Mucosa of stomach (tissue), 1 donor: ENCODE measurements around the gene SEMA6B.
"Not testable (repeated sequence)": the region's sequence is repeated elsewhere in the genome, so short reads cannot be mapped to it uniquely, and the experiment has no call there.

Source experiments
- H3K27me3 ChIP-seq: one replicate; pipeline ENCODE4 v1.7.0; 2013; ENCODE audit warnings: mild to moderate bottlenecking, low read length; ENCODE audit not compliant: control insufficient read depth, insufficient read depth
- H3K36me3 ChIP-seq: one replicate; pipeline ENCODE4 v1.7.0; 2013; ENCODE audit warnings: low read length; ENCODE audit not compliant: control insufficient read depth, insufficient read depth
- H3K4me1 ChIP-seq: one replicate; pipeline ENCODE4 v1.7.0; 2013; ENCODE audit warnings: mild to moderate bottlenecking, low read length; ENCODE audit not compliant: control insufficient read depth, insufficient read depth
- H3K4me3 ChIP-seq: one replicate; pipeline ENCODE4 v1.7.0; 2013; ENCODE audit warnings: low read length
- H3K9ac ChIP-seq: one replicate; pipeline ENCODE4 v1.7.0; 2013; ENCODE audit warnings: mild to moderate bottlenecking, low read length, moderate library complexity
- H3K9me3 ChIP-seq: one replicate; pipeline ENCODE4 v1.7.0; 2013; ENCODE audit warnings: mild to moderate bottlenecking, low read length, moderate library complexity; ENCODE audit not compliant: control insufficient read depth
- donor health status: Pancreatic carcinoma.

The SEMA6B gene

GRCh38 chr19:4596033-4596904, 36.8 kb upstream of the SEMA6B start:
- Histone ChIP-seq H3K4me1 (no peaks in the 10 kb centered on the region), H3K27me3 (peaks cover 43% of the 10 kb centered on the region), H3K4me3 (no peak overlapping the region), H3K36me3 (no peaks in the 10 kb centered on the region), H3K9me3 (no peaks in the 10 kb centered on the region), H3K9ac (no peak overlapping the region)

GRCh38 chr19:4595158-4595557, 35.7 kb upstream of the SEMA6B start:
- not testable (repeated sequence) for H3K9ac ChIP-seq, H3K36me3 ChIP-seq, H3K9me3 ChIP-seq, H3K4me1 ChIP-seq, H3K4me3 ChIP-seq
- H3K27me3 ChIP-seq = peaks cover 46% of the 10 kb centered on the region

GRCh38 chr19:4594201-4594600, 34.7 kb upstream of the SEMA6B start:
- H3K9ac ChIP-seq = no peak overlapping the region
- no peaks in the 10 kb centered on the region for H3K9me3 ChIP-seq
- no peak overlapping the region for H3K4me3 ChIP-seq
- no peaks in the 10 kb centered on the region for H3K4me1 ChIP-seq
- H3K27me3 ChIP-seq = peaks cover 43% of the 10 kb centered on the region
- no peaks in the 10 kb centered on the region for H3K36me3 ChIP-seq

- no peaks in the 10 kb centered on the region for H3K4me1 ChIP-seq
- H3K9me3 ChIP-seq = no peaks in the 10 kb centered on the region
- no peak overlapping the region for H3K9ac ChIP-seq
- H3K4me3 ChIP-seq = no peak overlapping the region
- peaks cover 35% of the 10 kb centered on the region for H3K27me3 ChIP-seq
- no peaks in the 10 kb centered on the region for H3K36me3 ChIP-seq
These were observed 33.9 kb upstream of the SEMA6B start for GRCh38 chr19:4593409-4593851.

- H3K4me3 ChIP-seq = no peak overlapping the region
- no peaks in the 10 kb centered on the region for H3K4me1 ChIP-seq
- H3K27me3 ChIP-seq = peaks cover 33% of the 10 kb centered on the region
- H3K9me3 ChIP-seq = no peaks in the 10 kb centered on the region
- no peaks in the 10 kb centered on the region for H3K36me3 ChIP-seq
- H3K9ac ChIP-seq = no peak overlapping the region
These were observed 33.0 kb upstream of the SEMA6B start for GRCh38 chr19:4592445-4592844.

- Histone ChIP-seq H3K4me1 (no peaks in the 10 kb centered on the region), H3K36me3 (no peaks in the 10 kb centered on the region), H3K9me3 (no peaks in the 10 kb centered on the region), H3K4me3 (no peak overlapping the region), H3K9ac (no peak overlapping the region), H3K27me3 (peaks cover 31% of the 10 kb centered on the region)
These were observed 31.8 kb upstream of the SEMA6B start for GRCh38 chr19:4591320-4591719.

GRCh38 chr19:4590559-4590958, 31.1 kb upstream of the SEMA6B start:
- H3K4me1 ChIP-seq = no peaks in the 10 kb centered on the region
- no peak overlapping the region for H3K9ac ChIP-seq
- H3K36me3 ChIP-seq = no peaks in the 10 kb centered on the region
- no peak overlapping the region for H3K4me3 ChIP-seq
- H3K9me3 ChIP-seq = no peaks in the 10 kb centered on the region
- H3K27me3 ChIP-seq = peaks cover 36% of the 10 kb centered on the region

GRCh38 chr19:4589579-4590410, 30.3 kb upstream of the SEMA6B start:
- Histone ChIP-seq H3K27me3 (peaks cover 43% of the 10 kb centered on the region), H3K9me3 (no peaks in the 10 kb centered on the region)

GRCh38 chr19:4588291-4588761, 28.8 kb upstream of the SEMA6B start:
- Histone ChIP-seq H3K27me3 (peaks cover 58% of the 10 kb centered on the region), H3K4me3 (no peak overlapping the region), H3K4me1 (peaks cover 5% of the 10 kb centered on the region), H3K9ac (no peak overlapping the region), H3K9me3 (no peaks in the 10 kb centered on the region), H3K36me3 (no peaks in the 10 kb centered on the region)

More at GRCh38 chr19:4589579-4590410, 30.3 kb upstream of the SEMA6B start:
- no peaks in the 10 kb centered on the region for H3K4me1 ChIP-seq
- no peaks in the 10 kb centered on the region for H3K36me3 ChIP-seq
- no peak overlapping the region for H3K9ac ChIP-seq
- H3K4me3 ChIP-seq = no peak overlapping the region

- Histone ChIP-seq H3K36me3 (no peaks in the 10 kb centered on the region), H3K27me3 (peaks cover 56% of the 10 kb centered on the region), H3K9me3 (no peaks in the 10 kb centered on the region), H3K4me3 (no peak overlapping the region), H3K4me1 (peaks cover 5% of the 10 kb centered on the region), H3K9ac (no peak overlapping the region)
These were observed 28.0 kb upstream of the SEMA6B start for GRCh38 chr19:4587527-4587926.

- no peak overlapping the region for H3K4me3 ChIP-seq
- no peaks in the 10 kb centered on the region for H3K9me3 ChIP-seq
- H3K9ac ChIP-seq = no peak overlapping the region
- peaks cover 61% of the 10 kb centered on the region for H3K27me3 ChIP-seq
- no peaks in the 10 kb centered on the region for H3K36me3 ChIP-seq
- H3K4me1 ChIP-seq = peaks cover 5% of the 10 kb centered on the region
These were observed 27.2 kb upstream of the SEMA6B start for GRCh38 chr19:4586691-4587090.

GRCh38 chr19:4586245-4586644, 26.8 kb upstream of the SEMA6B start:
- Histone ChIP-seq H3K36me3 (no peaks in the 10 kb centered on the region), H3K4me3 (no peak overlapping the region), H3K27me3 (peaks cover 61% of the 10 kb centered on the region), H3K9me3 (no peaks in the 10 kb centered on the region), H3K4me1 (peaks cover 5% of the 10 kb centered on the region), H3K9ac (no peak overlapping the region)
